ENCODE data around the gene TIE1. TPM values are rescaled to one million over a fixed set of nuclear protein-coding genes. Genes with fewer than 3 reads are reported as not detected.

Gene TIE1
- total and polyA plus RNA-seq, 2 donors (not counting 3 experiments of a cell fraction or from before 2014, with no cell fraction given): 531 to 620 TPM

- no peaks in the 10 kb centered on the region for H3K36me3 ChIP-seq (ENCODE audit: control insufficient read depth in 2 of 2, extremely low read depth in 1 of 2, insufficient read depth in 2 of 2, low read length in 2 of 2)
- intact Hi-C loops (cut with micrococcal nuclease): no loop called here
- H3K4me1 ChIP-seq (ENCODE audit: control insufficient read depth, extremely low read depth, insufficient read depth, low read length): peaks cover 3% of the 10 kb centered on the region
- H3K79me2 ChIP-seq (ENCODE audit: control insufficient read depth, insufficient read depth, low read length): no peaks in the 10 kb centered on the region
- H3K27me3 ChIP-seq (ENCODE audit: control insufficient read depth in 2 of 2, insufficient read depth in 2 of 2, low read length in 2 of 2): no peaks in the 10 kb centered on the region
- CTCF ChIA-PET: no interaction called here
- FAIRE-seq (no peak), DNase-seq (ENCODE audit: low read depth, low spot score) (no peak)
- H3K4me3 ChIP-seq (replicated peaks in 1 of 3; ENCODE audit: insufficient read depth in 1 of 3, low read depth in 1 of 3, low read length in 3 of 3): no peak overlapping the region
- no peak overlapping the region for H3K4me2 ChIP-seq (ENCODE audit: insufficient read depth, low read length)
- H2AFZ ChIP-seq (ENCODE audit: low read depth, low read length): no peak overlapping the region
- no TSS peak for BruUV-seq (replicated peaks)
- no peaks in the 10 kb centered on the region for H4K20me1 ChIP-seq (replicated peaks; ENCODE audit: control insufficient read depth, extremely low read depth, insufficient read depth, low read length)
- POLR2A ChIA-PET: no interaction called here
- H3K27ac ChIP-seq (ENCODE audit: insufficient read depth, low read depth, low read length): no peak overlapping the region
- no peaks in the 10 kb centered on the region for H3K9me3 ChIP-seq (replicated peaks; ENCODE audit: control insufficient read depth, insufficient read depth, low read length)
- TF ChIP-seq MAX (IDR thresholded peaks at IDR 0.05; ENCODE audit: insufficient read depth, insufficient read length): no peak
- no peak for TF ChIP-seq FOS (IDR thresholded peaks at IDR 0.05; ENCODE audit: borderline replicate concordance, insufficient read depth, low read length)
- TF ChIP-seq EZH2 (IDR thresholded peaks at IDR 0.05; ENCODE audit: borderline replicate concordance, low read depth, low read length, severe bottlenecking): no peak
- no peak for TF ChIP-seq MYC (IDR thresholded peaks at IDR 0.05; ENCODE audit: low read depth, low read length)
- TF ChIP-seq POLR2A (IDR thresholded peaks at IDR 0.05; ENCODE audit: low read depth, low read length): no peak
- TF ChIP-seq JUN (IDR thresholded peaks at IDR 0.05; ENCODE audit: borderline replicate concordance, insufficient read depth, insufficient read length, low read depth): no peak
- no peak for TF ChIP-seq GATA2 (IDR thresholded peaks at IDR 0.05; ENCODE audit: insufficient read depth, insufficient read length, low read depth, low read length)
- TF ChIP-seq, protein P1, sequence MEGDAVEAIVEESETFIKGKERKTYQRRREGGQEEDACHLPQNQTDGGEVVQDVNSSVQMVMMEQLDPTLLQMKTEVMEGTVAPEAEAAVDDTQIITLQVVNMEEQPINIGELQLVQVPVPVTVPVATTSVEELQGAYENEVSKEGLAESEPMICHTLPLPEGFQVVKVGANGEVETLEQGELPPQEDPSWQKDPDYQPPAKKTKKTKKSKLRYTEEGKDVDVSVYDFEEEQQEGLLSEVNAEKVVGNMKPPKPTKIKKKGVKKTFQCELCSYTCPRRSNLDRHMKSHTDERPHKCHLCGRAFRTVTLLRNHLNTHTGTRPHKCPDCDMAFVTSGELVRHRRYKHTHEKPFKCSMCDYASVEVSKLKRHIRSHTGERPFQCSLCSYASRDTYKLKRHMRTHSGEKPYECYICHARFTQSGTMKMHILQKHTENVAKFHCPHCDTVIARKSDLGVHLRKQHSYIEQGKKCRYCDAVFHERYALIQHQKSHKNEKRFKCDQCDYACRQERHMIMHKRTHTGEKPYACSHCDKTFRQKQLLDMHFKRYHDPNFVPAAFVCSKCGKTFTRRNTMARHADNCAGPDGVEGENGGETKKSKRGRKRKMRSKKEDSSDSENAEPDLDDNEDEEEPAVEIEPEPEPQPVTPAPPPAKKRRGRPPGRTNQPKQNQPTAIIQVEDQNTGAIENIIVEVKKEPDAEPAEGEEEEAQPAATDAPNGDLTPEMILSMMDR (IDR thresholded peaks at IDR 0.05; ENCODE audit: extremely low read depth in 1 of 2, insufficient read depth in 1 of 2, low read depth in 1 of 2, low read length in 2 of 2): no peak
- no peak for TF ChIP-seq POLR2AphosphoS5 (IDR thresholded peaks at IDR 0.05; ENCODE audit: insufficient read depth, low read depth, low read length)
- no peak overlapping the region for H3K9ac ChIP-seq (replicated peaks; ENCODE audit: extremely low read depth, insufficient read depth, low read length)
- dilution Hi-C loops (cut with MboI; ENCODE audit: extremely low pct_ligation_motif_present, low sequenced_read_pairs): no loop called here
- H3K9me1 ChIP-seq (replicated peaks; ENCODE audit: control insufficient read depth, extremely low read depth, insufficient read depth, low read length): no peaks in the 10 kb centered on the region
Observed at GRCh38 chr1:43346636-43347035, 45.9 kb downstream of the TIE1 start.
